Diencephalon (tissue), 1 donor: Measurements from ENCODE around the gene MAGEB17. TPM values are rescaled to one million over a fixed set of nuclear protein-coding genes. Genes with fewer than 3 reads are reported as not detected.

Source experiments
- total RNA-seq: library from RNA; depleted of rRNA; stranded (reverse); fragments of >200 nt; gene quantifications from one replicate; pipeline ENCODE4 v1.2.3, GENCODE V29; 2014

The MAGEB17 gene
- total RNA-seq: not detected

GRCh38 chrX:16167181-16167580, at the start of gene MAGEB17:
MAGEB17 (plus strand) TSS chrX:16167481; CDS start chrX:16170383, 2,902 bp downstream.

GRCh38 chrX:16123222-16123786, 44.0 kb upstream of the MAGEB17 start, which contains the start of gene GRPR:
GRPR (plus strand) TSS chrX:16123565; CDS start chrX:16123954, 389 bp downstream.

Other genes with a start within 250 kb of the MAGEB17 start
- 1.4 TPM for gene GRPR, start 43.9 kb upstream of the MAGEB17 start, total RNA-seq